Prostate gland (tissue), 2 donors: ENCODE data around the gene CYTH2.

ENCODE experiments used
- POLR2A ChIP-seq: fragments of 450-650 bp; IDR thresholded peaks from one replicate; pipeline ENCODE4 v1.6.1; 2016; ENCODE audit warnings: antibody characterized with exemption, mild to moderate bottlenecking
- TF ChIP-seq, protein P1 (sequence below), 4 experiments: fragments of 200-600 bp in 2 of 4; fragments of 450-650 bp in 2 of 4; sonication (generic) in 2 of 4; IDR thresholded peaks; 1 replicate in 3 of 4; 2 replicates in 1 of 4; pipeline ENCODE4 v1.5.1; 2016 to 2019; ENCODE audit warnings: antibody characterized with exemption in 4 of 4, mild to moderate bottlenecking in 2 of 4, moderate library complexity in 2 of 4

- TF ChIP-seq, protein P1, sequence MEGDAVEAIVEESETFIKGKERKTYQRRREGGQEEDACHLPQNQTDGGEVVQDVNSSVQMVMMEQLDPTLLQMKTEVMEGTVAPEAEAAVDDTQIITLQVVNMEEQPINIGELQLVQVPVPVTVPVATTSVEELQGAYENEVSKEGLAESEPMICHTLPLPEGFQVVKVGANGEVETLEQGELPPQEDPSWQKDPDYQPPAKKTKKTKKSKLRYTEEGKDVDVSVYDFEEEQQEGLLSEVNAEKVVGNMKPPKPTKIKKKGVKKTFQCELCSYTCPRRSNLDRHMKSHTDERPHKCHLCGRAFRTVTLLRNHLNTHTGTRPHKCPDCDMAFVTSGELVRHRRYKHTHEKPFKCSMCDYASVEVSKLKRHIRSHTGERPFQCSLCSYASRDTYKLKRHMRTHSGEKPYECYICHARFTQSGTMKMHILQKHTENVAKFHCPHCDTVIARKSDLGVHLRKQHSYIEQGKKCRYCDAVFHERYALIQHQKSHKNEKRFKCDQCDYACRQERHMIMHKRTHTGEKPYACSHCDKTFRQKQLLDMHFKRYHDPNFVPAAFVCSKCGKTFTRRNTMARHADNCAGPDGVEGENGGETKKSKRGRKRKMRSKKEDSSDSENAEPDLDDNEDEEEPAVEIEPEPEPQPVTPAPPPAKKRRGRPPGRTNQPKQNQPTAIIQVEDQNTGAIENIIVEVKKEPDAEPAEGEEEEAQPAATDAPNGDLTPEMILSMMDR (IDR thresholded peaks at IDR 0.05) = no peak
- TF ChIP-seq POLR2A = no peak
Observed at GRCh38 chr19:48436586-48436985, 32.6 kb upstream of the CYTH2 start.
